Endodermal cell (in vitro differentiated cells): Measurements from ENCODE around the gene FRYL. TPM values are rescaled to one million over a fixed set of nuclear protein-coding genes. Genes with fewer than 3 reads are reported as not detected.
"Not testable (repeated sequence)": the region's sequence is repeated elsewhere in the genome, so short reads cannot be mapped to it uniquely, and the experiment has no call there.

Experiments
- DNase-seq: peaks from one replicate; pipeline ENCODE4 v3.0.0-alpha.2; 2017
- H3K27ac ChIP-seq: 2 replicates; pipeline ENCODE4 v1.5.1; 2013; ENCODE audit warnings: mild to moderate bottlenecking, low read depth, low read length, moderate library complexity
- H3K27me3 ChIP-seq: 2 replicates; pipeline ENCODE4 v1.6.1; 2013; ENCODE audit warnings: mild to moderate bottlenecking, low read length, moderate library complexity; ENCODE audit not compliant: insufficient read depth, control insufficient read depth, poor library complexity, severe bottlenecking
- H3K36me3 ChIP-seq: 2 replicates; pipeline ENCODE4 v1.7.0; 2013; ENCODE audit warnings: mild to moderate bottlenecking, low read length, moderate library complexity; ENCODE audit not compliant: control insufficient read depth, insufficient read depth
- H3K4me1 ChIP-seq: one replicate; pipeline ENCODE4 v1.7.0; 2013; ENCODE audit warnings: low read length; ENCODE audit not compliant: control insufficient read depth, insufficient read depth
- H3K4me3 ChIP-seq: 2 replicates; pipeline ENCODE4 v1.5.1; 2013; ENCODE audit warnings: mild to moderate bottlenecking, low read length, moderate library complexity
- H3K9ac ChIP-seq: 2 replicates; pipeline ENCODE4 v1.6.1; 2013; ENCODE audit warnings: mild to moderate bottlenecking, low read length, moderate library complexity; ENCODE audit not compliant: poor library complexity, severe bottlenecking; ENCODE audit errors: extremely low read depth
- H3K9me3 ChIP-seq: 2 replicates; pipeline ENCODE4 v1.6.1; 2013; ENCODE audit warnings: mild to moderate bottlenecking, low read length, moderate library complexity; ENCODE audit not compliant: control insufficient read depth
- H3K27ac Mint-ChIP-seq: 2 replicates; pipeline ENCODE4 v1.8.0; 2020; ENCODE audit warnings: mixed read lengths
- H3K27me3 Mint-ChIP-seq: 2 replicates; pipeline ENCODE4 v1.8.0; 2021; ENCODE audit warnings: mild to moderate bottlenecking, mixed read lengths; ENCODE audit not compliant: insufficient read depth
- H3K36me3 Mint-ChIP-seq: 2 replicates; pipeline ENCODE4 v1.8.0; 2020; ENCODE audit warnings: low read depth, mixed read lengths
- H3K4me1 Mint-ChIP-seq: 2 replicates; pipeline ENCODE4 v1.8.0; 2020; ENCODE audit warnings: mixed read lengths
- H3K4me3 Mint-ChIP-seq: 2 replicates; pipeline ENCODE4 v1.8.0; 2020; ENCODE audit warnings: mild to moderate bottlenecking, moderate library complexity, mixed read lengths
- H3K9me3 Mint-ChIP-seq: 2 replicates; pipeline ENCODE4 v1.8.0; 2020; ENCODE audit warnings: mild to moderate bottlenecking, mixed read lengths
- WGBS, 2 experiments: methylation state at CpG; one replicate each; pipeline versions ENCODE4 v1.1.5 to v1.1.7; 2013; ENCODE audit warnings: missing lambda C conversion rate in 2 of 2, mixed read lengths in 1 of 2; ENCODE audit not compliant: insufficient coverage in 1 of 2, insufficient read length in 1 of 2; 5-methylcytosine and 5-hydroxymethylcytosine counted together
- long read RNA-seq, 4 experiments: library from polyadenylated mRNA in 2 of 4; library from RNA in 1 of 4; library from capped mRNA in 1 of 4; stranded (forward) in 3 of 4; unstranded in 1 of 4; transcript quantifications; one replicate each; pipeline ENCODE4 v2.0.0, GENCODE V29; 2020 to 2021; ENCODE audit warnings: inconsistent platforms in 1 of 4
- polyA plus RNA-seq, 2 experiments: library from polyadenylated mRNA; stranded (reverse); fragments of 50-300 nt; gene quantifications; one replicate each; pipeline ENCODE4 v1.2.3, GENCODE V29; 2013
- total RNA-seq, 2 donors: library from RNA; stranded (reverse); fragmentation: NEBNext Ultra II Directional in 1 of 2; extraction: Animal tissue kit (Norgen Biotek cat#: 25700) in 1 of 2; gene quantifications; 2 replicates in 1 of 2; 3 replicates in 1 of 2; pipeline ENCODE4 v1.2.1, GENCODE V29; 2021
- TF ChIP-seq, protein P1 (sequence below): fragments of 200-600 bp; sonication (generic); conservative IDR thresholded peaks from 2 replicates; pipeline ENCODE4 v1.5.0; 2021; ENCODE audit warnings: antibody characterized with exemption, mild to moderate bottlenecking

Gene FRYL
- 10 to 100 TPM; 56.5 to 62.6 TPM for total RNA-seq
- polyA plus RNA-seq (2013, experiment 1 of 2): 33.2 TPM
- polyA plus RNA-seq (2013, experiment 2 of 2): 34.4 TPM
- long read RNA-seq, experiment 1, partial matches to known transcripts: 7 of 16 reads
- long read RNA-seq, experiment 1, other reads (novel, unspliced or antisense): 9 of 16 reads
- long read RNA-seq, experiment 2, partial matches to known transcripts: 15 of 25 reads
- long read RNA-seq, experiment 2, other reads (novel, unspliced or antisense): 9 of 25 reads
- long read RNA-seq, experiment 3, partial matches to known transcripts: 22 of 35 reads
- long read RNA-seq, experiment 3, other reads (novel, unspliced or antisense): 13 of 35 reads
- long read RNA-seq, experiment 4, partial matches to known transcripts: 2 of 2 reads
- long read RNA-seq, experiment 4, other reads (novel, unspliced or antisense): 0 of 2 reads

DNA sequence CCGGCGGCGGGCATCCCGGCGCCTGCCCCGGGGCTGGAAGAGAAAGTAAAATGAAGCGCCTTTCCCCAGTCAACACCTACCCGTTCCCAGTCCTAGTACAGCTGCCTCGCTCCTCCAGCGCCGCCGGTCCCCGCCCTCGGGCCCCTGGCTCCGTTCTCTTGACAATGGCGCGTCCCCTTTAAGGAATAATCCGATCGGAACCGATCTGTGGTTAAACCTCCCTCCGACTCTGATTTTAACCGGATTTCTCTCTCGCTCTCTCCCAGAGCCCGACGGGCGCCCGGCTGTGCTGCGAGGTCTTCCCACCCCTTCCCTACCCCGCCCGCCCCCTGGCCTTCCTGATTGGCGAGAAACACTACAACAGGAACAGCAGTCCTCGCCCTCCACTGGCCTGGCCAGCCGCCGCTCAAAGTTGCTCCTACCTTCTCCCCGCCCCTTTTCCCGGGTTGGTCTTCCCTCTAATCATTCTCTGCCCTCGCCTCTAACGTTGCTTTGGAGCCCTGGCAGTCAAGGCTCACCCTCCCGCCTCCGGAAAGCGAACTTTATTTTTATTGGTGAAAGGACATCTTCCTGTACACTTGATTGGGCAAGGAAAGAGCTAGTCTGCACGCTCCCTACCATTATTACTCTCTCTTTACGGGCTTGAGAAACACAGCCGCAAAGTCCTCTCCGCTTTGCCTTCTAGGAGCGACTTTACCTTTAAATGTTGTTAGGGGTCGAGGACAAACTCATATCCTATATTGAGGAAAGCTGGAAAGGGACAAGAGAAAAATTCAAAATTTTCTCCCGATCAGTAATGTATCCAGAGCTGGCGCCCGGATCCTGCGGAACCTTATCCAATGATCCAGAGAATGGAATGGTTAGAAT is at the start of gene FRYL:
FRYL (minus strand) TSS at position 282 of the 867 bp plus-strand sequence. CDS start 145,869 bp downstream, outside the sequence.
- H3K4me1 ChIP-seq: no peaks in the 10 kb centered on the region
- no peaks in the 10 kb centered on the region for H3K27me3 Mint-ChIP-seq
- peak within 1 kb of the TSS; percentile 95 for H3K4me3 Mint-ChIP-seq
- H3K36me3 Mint-ChIP-seq: no peaks in the 10 kb centered on the region
- peak within 1 kb of the TSS; percentile 81 for H3K9ac ChIP-seq
- H3K27me3 ChIP-seq: no peaks in the 10 kb centered on the region
- peak within 1 kb of the TSS; percentile 98 for H3K4me3 ChIP-seq
- H3K9me3 Mint-ChIP-seq: no peaks in the 10 kb centered on the region
- TF ChIP-seq, protein P1, sequence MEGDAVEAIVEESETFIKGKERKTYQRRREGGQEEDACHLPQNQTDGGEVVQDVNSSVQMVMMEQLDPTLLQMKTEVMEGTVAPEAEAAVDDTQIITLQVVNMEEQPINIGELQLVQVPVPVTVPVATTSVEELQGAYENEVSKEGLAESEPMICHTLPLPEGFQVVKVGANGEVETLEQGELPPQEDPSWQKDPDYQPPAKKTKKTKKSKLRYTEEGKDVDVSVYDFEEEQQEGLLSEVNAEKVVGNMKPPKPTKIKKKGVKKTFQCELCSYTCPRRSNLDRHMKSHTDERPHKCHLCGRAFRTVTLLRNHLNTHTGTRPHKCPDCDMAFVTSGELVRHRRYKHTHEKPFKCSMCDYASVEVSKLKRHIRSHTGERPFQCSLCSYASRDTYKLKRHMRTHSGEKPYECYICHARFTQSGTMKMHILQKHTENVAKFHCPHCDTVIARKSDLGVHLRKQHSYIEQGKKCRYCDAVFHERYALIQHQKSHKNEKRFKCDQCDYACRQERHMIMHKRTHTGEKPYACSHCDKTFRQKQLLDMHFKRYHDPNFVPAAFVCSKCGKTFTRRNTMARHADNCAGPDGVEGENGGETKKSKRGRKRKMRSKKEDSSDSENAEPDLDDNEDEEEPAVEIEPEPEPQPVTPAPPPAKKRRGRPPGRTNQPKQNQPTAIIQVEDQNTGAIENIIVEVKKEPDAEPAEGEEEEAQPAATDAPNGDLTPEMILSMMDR: no peak
- no peaks in the 10 kb centered on the region for H3K9me3 ChIP-seq
- H3K27ac Mint-ChIP-seq: peak within 1 kb of the TSS; percentile 96
- 0% methylated on average over 14 to 51 of the region's 51 CpGs for WGBS, 2 experiments
- DNase-seq: peak; percentile 100
- peak within 1 kb of the TSS; percentile 96 for H3K27ac ChIP-seq
- no peaks in the 10 kb centered on the region for H3K36me3 ChIP-seq
- H3K4me1 Mint-ChIP-seq: peaks cover 36% of the 10 kb centered on the region

DNA sequence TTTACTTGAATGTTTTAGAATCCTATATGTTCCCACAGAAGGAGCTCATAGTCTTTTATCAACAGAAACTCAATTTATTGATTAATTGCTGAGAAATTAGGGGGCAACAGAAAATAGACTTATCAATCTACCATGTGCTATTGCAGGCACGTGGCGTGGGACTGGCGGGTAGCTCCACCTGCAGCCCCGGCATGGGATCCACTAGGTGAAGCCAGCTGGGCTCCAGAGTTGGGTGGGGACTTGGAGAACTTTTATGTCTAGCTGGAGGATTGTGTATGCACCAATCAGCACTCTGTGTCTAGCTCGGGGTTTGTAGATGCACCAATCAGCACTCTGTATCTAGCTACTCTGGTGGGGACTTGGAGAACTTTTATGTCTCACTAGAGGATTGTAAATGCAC is 47.5 kb upstream of the FRYL start:
- Histone ChIP-seq H3K36me3 (peaks cover under 1% of the 10 kb centered on the region), H3K27ac (no peak overlapping the region), H3K4me3 (no peak overlapping the region), H3K9ac (no peak overlapping the region), H3K27me3 (no peaks in the 10 kb centered on the region), H3K4me1 (no peaks in the 10 kb centered on the region), H3K9me3 (no peaks in the 10 kb centered on the region)
- Mint-ChIP-seq H3K4me1 (peaks cover 9% of the 10 kb centered on the region), H3K9me3 (no peaks in the 10 kb centered on the region), H3K36me3 (no peaks in the 10 kb centered on the region), H3K27ac (no peak overlapping the region), H3K27me3 (no peaks in the 10 kb centered on the region), H3K4me3 (no peak overlapping the region)
- WGBS, 2 experiments: 96 to 100% methylated on average over 1 to 5 of the region's 5 CpGs
- DNase-seq: no peak
- TF ChIP-seq, protein P1: no peak

DNA sequence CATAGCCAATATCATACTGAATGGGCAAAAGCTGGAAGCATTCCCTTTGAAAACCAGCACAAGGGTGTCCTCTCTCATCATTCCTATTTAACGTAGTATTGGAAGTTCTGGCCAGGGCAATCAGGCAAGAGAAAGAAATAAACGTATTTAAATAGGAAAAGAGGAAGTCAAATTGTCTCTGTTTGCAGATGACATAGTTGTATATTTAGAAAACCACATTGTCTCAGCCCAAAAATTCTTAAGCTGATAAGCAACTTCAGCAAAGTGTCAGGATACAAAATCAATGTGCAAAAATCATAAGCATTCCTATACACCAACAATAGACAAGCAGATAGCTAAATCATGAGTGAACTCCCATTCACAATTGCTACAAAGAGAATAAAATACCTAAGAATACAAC is 41.4 kb upstream of the FRYL start:
- H3K4me3 ChIP-seq, H3K9ac ChIP-seq, H3K4me3 Mint-ChIP-seq, H3K4me1 ChIP-seq, H3K36me3 Mint-ChIP-seq, H3K4me1 Mint-ChIP-seq, DNase-seq, H3K36me3 ChIP-seq, H3K27me3 ChIP-seq, H3K27me3 Mint-ChIP-seq, H3K27ac Mint-ChIP-seq, H3K27ac ChIP-seq, H3K9me3 ChIP-seq: not testable (repeated sequence)
- 75% methylated on average over 2 of the region's 2 CpGs; no CpG with 5 or more reads in 1 of the 2 experiments for WGBS, 2 experiments
- peaks cover 11% of the 10 kb centered on the region for H3K9me3 Mint-ChIP-seq
